Epithelial cell of proximal tubule (primary cell): Measurements from ENCODE around the gene ZNF362. TPM values are rescaled to one million over a fixed set of nuclear protein-coding genes. Genes with fewer than 3 reads are reported as not detected.

Source experiments
- DNase-seq: peaks from one replicate; pipeline ENCODE4 v3.0.0-alpha.2; 2011; ENCODE audit warnings: low read depth
- H3K4me3 ChIP-seq: 2 replicates; pipeline ENCODE4 v1.5.1; 2011; ENCODE audit warnings: low read depth, mild to moderate bottlenecking, low read length
- total RNA-seq: library from RNA; depleted of rRNA; stranded (reverse); fragments of >200 nt; gene quantifications from 2 replicates; pipeline ENCODE4 v1.2.3, GENCODE V29; 2015
- TF ChIP-seq, protein P1 (sequence below): conservative IDR thresholded peaks from 2 replicates; pipeline ENCODE4 v1.5.1; 2012; ENCODE audit warnings: low read depth, mild to moderate bottlenecking, low read length

Gene ZNF362
- total RNA-seq, 1 donor from 2014 or later: 17.6 TPM

- no peak overlapping the region for H3K4me3 ChIP-seq
- DNase-seq: no peak
- TF ChIP-seq, protein P1, sequence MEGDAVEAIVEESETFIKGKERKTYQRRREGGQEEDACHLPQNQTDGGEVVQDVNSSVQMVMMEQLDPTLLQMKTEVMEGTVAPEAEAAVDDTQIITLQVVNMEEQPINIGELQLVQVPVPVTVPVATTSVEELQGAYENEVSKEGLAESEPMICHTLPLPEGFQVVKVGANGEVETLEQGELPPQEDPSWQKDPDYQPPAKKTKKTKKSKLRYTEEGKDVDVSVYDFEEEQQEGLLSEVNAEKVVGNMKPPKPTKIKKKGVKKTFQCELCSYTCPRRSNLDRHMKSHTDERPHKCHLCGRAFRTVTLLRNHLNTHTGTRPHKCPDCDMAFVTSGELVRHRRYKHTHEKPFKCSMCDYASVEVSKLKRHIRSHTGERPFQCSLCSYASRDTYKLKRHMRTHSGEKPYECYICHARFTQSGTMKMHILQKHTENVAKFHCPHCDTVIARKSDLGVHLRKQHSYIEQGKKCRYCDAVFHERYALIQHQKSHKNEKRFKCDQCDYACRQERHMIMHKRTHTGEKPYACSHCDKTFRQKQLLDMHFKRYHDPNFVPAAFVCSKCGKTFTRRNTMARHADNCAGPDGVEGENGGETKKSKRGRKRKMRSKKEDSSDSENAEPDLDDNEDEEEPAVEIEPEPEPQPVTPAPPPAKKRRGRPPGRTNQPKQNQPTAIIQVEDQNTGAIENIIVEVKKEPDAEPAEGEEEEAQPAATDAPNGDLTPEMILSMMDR: no peak
Observed at GRCh38 chr1:33259879-33260278, 3.6 kb downstream of the ZNF362 start.

GRCh38 chr1:33260439-33260838 lies 4.1 kb downstream of the ZNF362 start:
- DNase-seq: no peak
- no peak overlapping the region for H3K4me3 ChIP-seq

DNA sequence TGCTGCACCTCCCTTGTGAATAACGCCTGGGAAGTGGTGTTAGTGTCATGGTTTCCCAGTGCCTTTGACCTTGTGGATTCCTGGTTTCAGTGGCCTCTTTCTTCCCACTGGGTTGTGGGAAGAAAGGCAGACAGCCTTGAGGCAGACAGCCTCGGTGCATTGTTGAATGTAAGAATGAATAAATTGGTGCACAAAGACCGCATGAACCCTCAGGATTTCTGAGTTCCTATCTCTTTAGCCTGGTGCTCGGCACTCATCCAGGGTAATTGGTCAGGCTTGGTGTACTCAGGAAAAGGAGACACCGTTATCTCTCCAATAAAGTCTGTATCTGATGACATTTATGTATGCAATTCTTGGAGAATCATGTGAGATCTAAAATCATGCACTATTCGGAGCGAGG lies 5.1 kb downstream of the ZNF362 start:
- no peak for DNase-seq
- TF ChIP-seq, protein P1: no peak
- H3K4me3 ChIP-seq: no peak overlapping the region

More at GRCh38 chr1:33260439-33260838, 4.1 kb downstream of the ZNF362 start:
- TF ChIP-seq, protein P1: no peak

DNA sequence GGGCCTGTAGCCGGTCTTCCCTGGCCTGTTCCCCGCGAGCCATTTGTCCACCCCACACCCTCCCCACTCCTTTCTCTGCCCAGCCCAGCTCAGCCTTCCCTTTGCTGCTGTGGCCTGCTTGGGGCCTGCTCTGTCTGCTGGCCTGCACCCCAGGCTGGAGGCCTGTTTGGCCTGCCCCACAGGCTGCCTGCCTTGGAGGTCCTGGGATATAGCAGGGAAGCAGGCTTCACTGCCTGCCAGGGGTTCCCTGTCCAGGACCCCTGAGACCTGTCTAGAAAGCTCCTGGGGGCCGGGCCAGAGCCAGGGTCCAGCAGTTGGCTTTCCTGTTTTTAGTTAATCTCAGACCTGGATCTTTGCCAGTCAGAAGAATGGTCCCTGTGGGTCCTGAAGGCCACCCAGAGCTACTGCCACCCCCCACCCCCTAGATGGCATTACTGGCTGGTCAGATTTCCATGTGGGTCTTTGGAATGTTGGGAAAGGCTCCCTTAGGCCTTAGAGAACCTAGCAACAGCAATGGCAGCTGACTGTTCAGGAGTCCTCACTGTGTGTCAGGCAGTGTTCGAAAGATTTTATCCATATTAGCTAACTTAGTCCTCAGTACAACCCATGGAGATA lies 7.7 kb downstream of the ZNF362 start:
- no peak overlapping the region for H3K4me3 ChIP-seq
- no peak for DNase-seq
- TF ChIP-seq, protein P1: no peak

DNA sequence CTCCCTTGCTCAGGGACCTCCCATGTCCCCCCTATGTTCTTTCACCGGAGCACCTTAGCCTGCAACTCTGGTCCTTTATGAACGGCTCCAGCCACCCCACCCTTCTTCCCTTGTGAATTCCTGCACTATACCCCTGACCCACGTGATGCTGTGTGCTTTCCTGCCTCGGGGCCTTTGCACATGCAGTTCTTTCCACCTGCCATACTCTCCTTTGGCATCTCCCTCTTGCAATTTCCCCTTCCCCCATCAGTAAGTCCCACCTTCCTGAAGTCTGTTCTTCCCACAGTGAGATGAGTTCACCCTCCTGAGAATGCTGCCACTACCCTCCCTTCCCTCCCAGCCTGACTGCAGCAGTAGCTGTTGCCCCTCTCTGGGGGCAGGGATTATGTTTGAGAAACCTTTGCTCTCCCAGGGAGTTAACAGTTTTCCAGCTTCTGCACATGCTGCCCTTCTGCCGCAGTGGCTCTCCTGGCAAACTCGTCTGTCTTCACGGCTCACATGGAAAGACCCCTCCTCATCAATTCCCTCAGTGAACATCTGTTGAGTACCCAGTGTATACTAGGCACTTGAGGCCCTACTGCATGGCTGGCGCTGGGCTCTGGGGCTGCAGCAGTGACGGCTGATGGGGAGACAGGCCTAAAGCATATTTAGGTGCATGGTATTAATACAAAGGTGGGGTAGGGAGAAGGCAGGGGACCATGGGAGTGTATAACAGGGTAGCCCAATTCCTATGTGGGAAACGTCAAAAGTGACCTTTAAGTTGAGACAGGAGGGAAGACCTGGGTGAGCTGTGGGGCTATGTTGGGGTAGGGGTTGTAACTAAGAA lies 9.7 kb downstream of the ZNF362 start:
- H3K4me3 ChIP-seq: no peak overlapping the region
- no peak for DNase-seq
- TF ChIP-seq, protein P1: no peak

- TF ChIP-seq, protein P1: no peak
- H3K4me3 ChIP-seq: no peak overlapping the region
- DNase-seq: no peak
Observed at GRCh38 chr1:33266766-33267165, 10.5 kb downstream of the ZNF362 start.
